ENCODE results near the gene ANKRD30A.

DNA sequence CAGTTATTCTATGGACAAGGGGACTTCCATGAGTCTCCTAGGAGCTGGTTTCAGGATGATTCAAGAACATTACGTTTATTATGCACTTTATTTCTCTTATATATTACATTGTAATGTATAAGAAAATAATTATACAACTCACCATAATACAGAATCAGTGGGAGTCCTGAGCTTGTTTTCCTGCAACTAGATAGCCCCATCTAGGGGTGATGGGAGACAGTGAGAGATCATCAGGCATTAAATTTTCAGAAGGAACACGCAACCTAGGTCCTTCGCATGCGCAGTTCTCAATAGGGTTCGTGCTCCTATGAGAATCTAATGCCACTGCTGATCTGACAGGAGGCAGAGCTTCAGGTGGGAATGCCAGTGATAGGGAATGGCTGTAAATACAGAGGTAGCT lies 137.9 kb downstream of the ANKRD30A start:
- peak; percentile 81 for TF ChIP-seq CTCF (conservative IDR thresholded peaks at IDR 0.05)
- no peak for TF ChIP-seq ZFX (IDR thresholded peaks at IDR 0.05)

Data from C4-2B (cell line).